GM12878 (cell line): ENCODE data around the gene FRS3. TPM values are rescaled to one million over a fixed set of nuclear protein-coding genes. Genes with fewer than 3 reads are reported as not detected.

Source experiments
- BCL3 ChIP-seq: IDR thresholded peaks from 2 replicates; pipeline ENCODE4 v1.6.1; 2011; ENCODE audit warnings: borderline replicate concordance, low read depth, mild to moderate bottlenecking, moderate library complexity, low read length; ENCODE audit not compliant: insufficient read depth, poor library complexity, severe bottlenecking
- BHLHE40 ChIP-seq, 2 experiments: fragments of 450-650 bp in 1 of 2; IDR thresholded peaks; 2 replicates each; pipeline ENCODE4 v1.6.1; 2011 to 2017; ENCODE audit warnings: low read depth in 2 of 2, borderline replicate concordance in 1 of 2, improper control_type of control experiment in 1 of 2, low read length in 1 of 2, mild to moderate bottlenecking in 1 of 2
- CHD1 ChIP-seq: IDR thresholded peaks from 2 replicates; pipeline ENCODE4 v1.6.1; 2012; ENCODE audit warnings: low read depth, low read length, improper control_type of control experiment
- FOS ChIP-seq: IDR thresholded peaks from 3 replicates; pipeline ENCODE4 v1.6.1; 2011; ENCODE audit warnings: borderline replicate concordance; ENCODE audit not compliant: insufficient read length; ENCODE audit errors: extremely low read depth
- HDGF ChIP-seq: fragments of 450-650 bp; IDR thresholded peaks from 2 replicates; pipeline ENCODE4 v1.6.1; 2016; ENCODE audit warnings: antibody characterized with exemption
- KLF5 ChIP-seq: fragments of 450-650 bp; IDR thresholded peaks from 2 replicates; pipeline ENCODE4 v1.6.1; 2014; ENCODE audit warnings: mild to moderate bottlenecking; ENCODE audit not compliant: partially characterized antibody
- MEF2B ChIP-seq: fragments of 450-650 bp; IDR thresholded peaks from 2 replicates; pipeline ENCODE4 v1.6.1; 2018; ENCODE audit warnings: mild to moderate bottlenecking, moderate library complexity; ENCODE audit not compliant: partially characterized antibody, poor library complexity, severe bottlenecking
- MXI1 ChIP-seq: fragments of 150-350 bp; IDR thresholded peaks from 2 replicates; pipeline ENCODE4 v1.6.1; 2011; ENCODE audit warnings: low read depth, mild to moderate bottlenecking, inconsistent platforms, low read length, improper control_type of control experiment
- MYC ChIP-seq: IDR thresholded peaks from 2 replicates; pipeline ENCODE4 v1.6.1; 2011; ENCODE audit warnings: mild to moderate bottlenecking, low read length, moderate library complexity, inconsistent platforms; ENCODE audit not compliant: insufficient read depth, insufficient replicate concordance, insufficient read length, severe bottlenecking
- NFYB ChIP-seq: IDR thresholded peaks from 2 replicates; pipeline ENCODE4 v1.6.1; 2011; ENCODE audit warnings: low read depth, mild to moderate bottlenecking, low read length, improper control_type of control experiment, moderate library complexity; ENCODE audit not compliant: insufficient read depth
- PKNOX1 ChIP-seq: fragments of 450-650 bp; IDR thresholded peaks from 2 replicates; pipeline ENCODE4 v1.6.1; 2016; ENCODE audit warnings: mild to moderate bottlenecking
- POLR2A ChIP-seq: IDR thresholded peaks from 2 replicates; pipeline ENCODE4 v1.6.1; 2011; ENCODE audit warnings: low read depth, mild to moderate bottlenecking, low read length
- POU2F2 ChIP-seq: IDR thresholded peaks from 3 replicates; pipeline ENCODE4 v1.6.1; 2011; ENCODE audit warnings: low read depth, mild to moderate bottlenecking, low read length, borderline replicate concordance
- RELA ChIP-seq: fragments of 450-650 bp; IDR thresholded peaks from 2 replicates; pipeline ENCODE4 v1.8.0; 2014; ENCODE audit warnings: borderline replicate concordance; ENCODE audit not compliant: partially characterized antibody
- RFX5 ChIP-seq: IDR thresholded peaks from 2 replicates; pipeline ENCODE4 v1.6.1; 2011; ENCODE audit warnings: low read depth, low read length, improper control_type of control experiment
- STAT1 ChIP-seq: fragments of 450-650 bp; conservative IDR thresholded peaks from 2 replicates; pipeline ENCODE4 v1.6.1; 2014; ENCODE audit warnings: antibody characterized with exemption, mild to moderate bottlenecking
- SUZ12 ChIP-seq: fragments of 200-600 bp; sonication (generic); IDR thresholded peaks from one replicate; pipeline ENCODE4 v1.6.1; 2018; ENCODE audit warnings: antibody characterized with exemption, mild to moderate bottlenecking; ENCODE audit not compliant: unreplicated experiment
- TARDBP ChIP-seq: IDR thresholded peaks from 2 replicates; pipeline ENCODE4 v1.6.1; 2016; ENCODE audit warnings: borderline replicate concordance
- TCF7 ChIP-seq: IDR thresholded peaks from 2 replicates; pipeline ENCODE4 v1.6.1; 2014; ENCODE audit warnings: antibody characterized with exemption, borderline replicate concordance
- ZNF622 ChIP-seq: fragments of 450-650 bp; IDR thresholded peaks from 2 replicates; pipeline ENCODE4 v1.6.1; 2017; ENCODE audit warnings: mild to moderate bottlenecking, inconsistent platforms
- ZSCAN29 ChIP-seq: fragments of 450-650 bp; IDR thresholded peaks from 2 replicates; pipeline ENCODE4 v1.6.1; 2017; ENCODE audit warnings: mild to moderate bottlenecking, moderate library complexity
- ZZZ3 ChIP-seq: IDR thresholded peaks from 2 replicates; pipeline ENCODE4 v1.6.1; 2011; ENCODE audit warnings: low read depth; ENCODE audit not compliant: control insufficient read depth, insufficient read length
- polyA plus RNA-seq, 11 experiments: library from polyadenylated mRNA; depleted of rRNA in 4 of 11; unstranded in 6 of 11; stranded (reverse) in 5 of 11; fragments of >200 nt; fragmentation: Nextera tagmentation in 4 of 11; fragmentation: Illumina TruSeq in 1 of 11; extraction: Ambion mirVana in 4 of 11; extraction: Trizol in 1 of 11; gene quantifications; 1 replicate in 1 of 11; 2 replicates in 10 of 11; pipeline versions ENCODE4 v1.2.1 to v1.2.3, GENCODE V29; 2011 to 2016; ENCODE audit warnings: inconsistent platforms in 2 of 11, missing spikeins in 2 of 11, low read depth in 1 of 11
- total RNA-seq, 4 experiments: library from RNA; depleted of rRNA in 3 of 4; stranded (reverse); fragments of >200 nt in 3 of 4; fragmentation: Illumina TruSeq in 1 of 4; extraction: Trizol in 1 of 4; gene quantifications; 2 replicates each; pipeline versions ENCODE4 v1.2.1 to v1.2.3, GENCODE V29; 2013 to 2021
- TF ChIP-seq, protein P1 (sequence below): IDR thresholded peaks from 2 replicates; pipeline ENCODE4 v1.6.1; 2012; ENCODE audit warnings: improper control_type of control experiment, low read depth, low read length; ENCODE audit not compliant: insufficient replicate concordance

FRS3 gene
- total and polyA plus RNA-seq, 10 of the 15 experiments (the other 5 are each of a cell fraction or from before 2014, with no cell fraction given) = 0.05 to 3.4 (median 1.5) TPM

DNA sequence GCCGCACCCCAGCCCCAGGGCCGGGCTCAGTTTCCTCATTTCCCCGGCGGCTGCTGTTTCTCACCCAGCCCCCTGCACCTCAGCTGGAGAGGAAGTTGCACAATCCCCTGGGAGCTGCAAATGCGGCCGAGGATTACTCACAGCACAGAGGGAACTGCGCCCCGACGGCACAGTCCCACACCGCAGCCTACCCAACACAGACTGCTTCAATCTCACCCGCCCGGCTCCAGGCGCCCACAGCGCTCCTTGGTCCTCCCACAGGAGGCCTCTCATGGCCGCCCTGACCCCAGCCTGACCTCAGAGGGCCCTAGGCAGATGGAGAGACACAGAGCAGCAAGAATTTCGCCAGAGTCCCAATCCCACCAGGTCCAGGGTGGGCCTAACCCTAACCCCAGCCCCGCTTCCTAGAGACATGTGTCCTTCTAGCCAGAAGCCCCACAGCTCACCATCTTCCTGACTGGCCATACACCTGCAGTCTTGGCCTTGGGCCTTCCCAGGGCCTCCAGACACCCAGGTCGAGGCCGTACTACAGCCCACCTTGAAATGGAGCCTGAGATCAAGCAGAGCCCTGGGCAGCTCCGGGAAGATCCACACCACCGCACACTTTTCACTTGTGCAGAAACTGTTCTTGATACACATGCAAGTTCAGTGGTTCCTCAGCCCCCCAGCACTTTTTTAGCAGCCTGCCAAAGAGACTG, 56.0 kb downstream of the FRS3 start (continued):
- no peak for TF ChIP-seq ZSCAN29
- TF ChIP-seq MEF2B = peak; percentile 100
- TF ChIP-seq TARDBP = peak; percentile 70
- no peak for TF ChIP-seq SUZ12
- TF ChIP-seq BCL3 = peak; percentile 98
- no peak for TF ChIP-seq ZZZ3
- TF ChIP-seq MXI1 = peak; percentile 28; the same call in 1 of the 2 replicates
- no peak for TF ChIP-seq PKNOX1
- TF ChIP-seq, protein P1, sequence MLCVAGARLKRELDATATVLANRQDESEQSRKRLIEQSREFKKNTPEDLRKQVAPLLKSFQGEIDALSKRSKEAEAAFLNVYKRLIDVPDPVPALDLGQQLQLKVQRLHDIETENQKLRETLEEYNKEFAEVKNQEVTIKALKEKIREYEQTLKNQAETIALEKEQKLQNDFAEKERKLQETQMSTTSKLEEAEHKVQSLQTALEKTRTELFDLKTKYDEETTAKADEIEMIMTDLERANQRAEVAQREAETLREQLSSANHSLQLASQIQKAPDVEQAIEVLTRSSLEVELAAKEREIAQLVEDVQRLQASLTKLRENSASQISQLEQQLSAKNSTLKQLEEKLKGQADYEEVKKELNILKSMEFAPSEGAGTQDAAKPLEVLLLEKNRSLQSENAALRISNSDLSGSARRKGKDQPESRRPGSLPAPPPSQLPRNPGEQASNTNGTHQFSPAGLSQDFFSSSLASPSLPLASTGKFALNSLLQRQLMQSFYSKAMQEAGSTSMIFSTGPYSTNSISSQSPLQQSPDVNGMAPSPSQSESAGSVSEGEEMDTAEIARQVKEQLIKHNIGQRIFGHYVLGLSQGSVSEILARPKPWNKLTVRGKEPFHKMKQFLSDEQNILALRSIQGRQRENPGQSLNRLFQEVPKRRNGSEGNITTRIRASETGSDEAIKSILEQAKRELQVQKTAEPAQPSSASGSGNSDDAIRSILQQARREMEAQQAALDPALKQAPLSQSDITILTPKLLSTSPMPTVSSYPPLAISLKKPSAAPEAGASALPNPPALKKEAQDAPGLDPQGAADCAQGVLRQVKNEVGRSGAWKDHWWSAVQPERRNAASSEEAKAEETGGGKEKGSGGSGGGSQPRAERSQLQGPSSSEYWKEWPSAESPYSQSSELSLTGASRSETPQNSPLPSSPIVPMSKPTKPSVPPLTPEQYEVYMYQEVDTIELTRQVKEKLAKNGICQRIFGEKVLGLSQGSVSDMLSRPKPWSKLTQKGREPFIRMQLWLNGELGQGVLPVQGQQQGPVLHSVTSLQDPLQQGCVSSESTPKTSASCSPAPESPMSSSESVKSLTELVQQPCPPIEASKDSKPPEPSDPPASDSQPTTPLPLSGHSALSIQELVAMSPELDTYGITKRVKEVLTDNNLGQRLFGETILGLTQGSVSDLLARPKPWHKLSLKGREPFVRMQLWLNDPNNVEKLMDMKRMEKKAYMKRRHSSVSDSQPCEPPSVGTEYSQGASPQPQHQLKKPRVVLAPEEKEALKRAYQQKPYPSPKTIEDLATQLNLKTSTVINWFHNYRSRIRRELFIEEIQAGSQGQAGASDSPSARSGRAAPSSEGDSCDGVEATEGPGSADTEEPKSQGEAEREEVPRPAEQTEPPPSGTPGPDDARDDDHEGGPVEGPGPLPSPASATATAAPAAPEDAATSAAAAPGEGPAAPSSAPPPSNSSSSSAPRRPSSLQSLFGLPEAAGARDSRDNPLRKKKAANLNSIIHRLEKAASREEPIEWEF = peak; percentile 96
- no peak for TF ChIP-seq RFX5
- no peak for TF ChIP-seq NFYB
- peak; percentile 90 for TF ChIP-seq POU2F2
- peak; percentile 90 for TF ChIP-seq POLR2A
- TF ChIP-seq FOS = no peak
- TF ChIP-seq STAT1 = no peak
- TF ChIP-seq TCF7 = no peak
- no peak; the same call in 1 of the 2 replicates for TF ChIP-seq HDGF
- peak; percentile 59 to 80 for TF ChIP-seq BHLHE40 (IDR thresholded peaks at IDR 0.05; ENCODE audit: borderline replicate concordance in 1 of 2, low read depth in 2 of 2, low read length in 1 of 2)
- TF ChIP-seq CHD1 = no peak
- TF ChIP-seq MYC = no peak
- no peak for TF ChIP-seq KLF5
- TF ChIP-seq ZNF622 = no peak
- no peak for TF ChIP-seq RELA
